Breast epithelium (tissue), 3 donors: ENCODE data around the gene ZIM2.

Source experiments
- POLR2A ChIP-seq: fragments of 450-650 bp; IDR thresholded peaks from one replicate; pipeline ENCODE4 v1.6.1; 2016; ENCODE audit warnings: antibody characterized with exemption, mild to moderate bottlenecking, moderate library complexity
- TF ChIP-seq, protein P1 (sequence below), 3 donors: fragments of 450-650 bp; IDR thresholded peaks; one replicate each; pipeline ENCODE4 v1.5.1; 2016 to 2017; ENCODE audit warnings: antibody characterized with exemption in 3 of 3, mild to moderate bottlenecking in 3 of 3, moderate library complexity in 3 of 3

DNA sequence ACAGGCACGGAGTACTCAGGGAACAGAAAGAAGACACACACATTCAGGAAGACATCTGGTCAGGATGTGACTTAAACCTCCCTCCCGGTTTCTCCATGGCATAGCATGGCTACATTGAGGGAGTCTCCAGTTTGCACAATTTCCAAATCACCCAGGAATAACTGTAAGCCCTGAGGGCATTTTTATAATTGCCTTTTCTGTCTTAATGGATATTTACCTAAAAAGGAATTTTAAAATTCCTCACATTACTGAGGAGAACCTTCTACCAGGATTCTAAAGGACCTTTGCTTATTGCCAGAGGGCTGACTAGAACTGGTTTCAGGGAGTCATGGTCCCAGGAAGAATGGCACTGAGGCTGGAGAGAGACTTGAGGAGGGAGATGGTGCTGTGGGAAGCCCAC is 21.4 kb downstream of the ZIM2 start:
- TF ChIP-seq, protein P1, sequence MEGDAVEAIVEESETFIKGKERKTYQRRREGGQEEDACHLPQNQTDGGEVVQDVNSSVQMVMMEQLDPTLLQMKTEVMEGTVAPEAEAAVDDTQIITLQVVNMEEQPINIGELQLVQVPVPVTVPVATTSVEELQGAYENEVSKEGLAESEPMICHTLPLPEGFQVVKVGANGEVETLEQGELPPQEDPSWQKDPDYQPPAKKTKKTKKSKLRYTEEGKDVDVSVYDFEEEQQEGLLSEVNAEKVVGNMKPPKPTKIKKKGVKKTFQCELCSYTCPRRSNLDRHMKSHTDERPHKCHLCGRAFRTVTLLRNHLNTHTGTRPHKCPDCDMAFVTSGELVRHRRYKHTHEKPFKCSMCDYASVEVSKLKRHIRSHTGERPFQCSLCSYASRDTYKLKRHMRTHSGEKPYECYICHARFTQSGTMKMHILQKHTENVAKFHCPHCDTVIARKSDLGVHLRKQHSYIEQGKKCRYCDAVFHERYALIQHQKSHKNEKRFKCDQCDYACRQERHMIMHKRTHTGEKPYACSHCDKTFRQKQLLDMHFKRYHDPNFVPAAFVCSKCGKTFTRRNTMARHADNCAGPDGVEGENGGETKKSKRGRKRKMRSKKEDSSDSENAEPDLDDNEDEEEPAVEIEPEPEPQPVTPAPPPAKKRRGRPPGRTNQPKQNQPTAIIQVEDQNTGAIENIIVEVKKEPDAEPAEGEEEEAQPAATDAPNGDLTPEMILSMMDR (IDR thresholded peaks at IDR 0.05) = no peak
- TF ChIP-seq POLR2A = no peak
